ENCODE results near the gene RASGRF2.
"Not testable (repeated sequence)": the region's sequence is repeated elsewhere in the genome, so short reads cannot be mapped to it uniquely, and the experiment has no call there.

The RASGRF2 gene

DNA sequence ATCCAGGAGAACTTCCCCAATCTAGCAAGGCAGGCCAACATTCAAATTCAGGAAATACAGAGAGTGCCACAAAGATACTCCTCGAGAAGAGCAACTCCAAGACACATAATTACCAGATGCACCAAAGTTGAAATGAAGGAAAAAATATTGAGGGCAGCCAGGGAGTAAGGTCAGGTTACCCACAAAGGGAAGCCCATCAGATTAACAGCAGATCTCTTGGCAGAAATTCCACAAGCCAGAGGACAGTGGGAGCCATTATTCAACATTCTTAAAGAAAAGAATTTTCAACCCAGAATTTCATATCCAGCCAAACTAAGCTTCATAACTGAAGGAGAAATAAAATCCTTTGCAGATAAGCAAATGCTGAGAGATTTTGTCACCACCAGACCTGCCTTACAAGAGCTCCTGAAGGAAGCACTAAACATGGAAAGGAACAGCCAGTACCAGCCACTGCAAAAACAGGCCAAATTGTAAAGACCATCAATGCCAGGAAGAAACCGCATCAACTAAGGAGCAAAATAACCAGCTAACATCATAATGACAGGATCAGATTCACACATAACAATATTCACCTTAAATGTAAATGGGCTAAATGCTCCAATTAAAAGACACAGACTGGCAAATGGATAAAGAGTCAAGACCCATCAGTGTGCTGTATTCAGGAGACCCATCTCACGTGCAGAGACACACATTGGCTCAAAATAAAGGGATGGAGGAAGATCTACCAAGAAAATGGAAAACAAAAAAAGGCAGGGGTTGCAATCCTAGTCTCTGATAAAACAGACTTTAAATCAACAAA, 70.3 kb downstream of the RASGRF2 start:
- H3K4me3 Mint-ChIP-seq; H3K27me3 Mint-ChIP-seq; H3K9me3 Mint-ChIP-seq (ENCODE audit: low read depth): not testable (repeated sequence)
- Mint-ChIP-seq H3K36me3 (peaks cover 11% of the 10 kb centered on the region), H3K27ac (peak overlapping the region; percentile 46), H3K4me1 (ENCODE audit: low read depth) (peaks cover 34% of the 10 kb centered on the region)

- Mint-ChIP-seq H3K9me3 (ENCODE audit: low read depth) (no peaks in the 10 kb centered on the region), H3K27me3 (no peaks in the 10 kb centered on the region), H3K36me3 (peaks cover 6% of the 10 kb centered on the region), H3K27ac (no peak overlapping the region), H3K4me3 (no peak overlapping the region), H3K4me1 (ENCODE audit: low read depth) (peaks cover 10% of the 10 kb centered on the region)
Observed at GRCh38 chr5:81035522-81035921, 75.4 kb downstream of the RASGRF2 start.

GRCh38 chr5:81038495-81038894, 78.3 kb downstream of the RASGRF2 start:
- Mint-ChIP-seq H3K4me1 (ENCODE audit: low read depth) (peaks cover 23% of the 10 kb centered on the region), H3K36me3 (peaks cover 8% of the 10 kb centered on the region), H3K27ac (no peak overlapping the region), H3K27me3 (no peaks in the 10 kb centered on the region), H3K4me3 (no peak overlapping the region), H3K9me3 (ENCODE audit: low read depth) (no peaks in the 10 kb centered on the region)

GRCh38 chr5:81044868-81045267, 84.7 kb downstream of the RASGRF2 start:
- H3K27me3 Mint-ChIP-seq, result no peaks in the 10 kb centered on the region
- H3K4me3 Mint-ChIP-seq, result no peak overlapping the region
- H3K4me1 Mint-ChIP-seq (ENCODE audit: low read depth), result peaks cover 47% of the 10 kb centered on the region
- peaks cover 31% of the 10 kb centered on the region for H3K36me3 Mint-ChIP-seq
- H3K9me3 Mint-ChIP-seq (ENCODE audit: low read depth), result no peaks in the 10 kb centered on the region
- no peak overlapping the region for H3K27ac Mint-ChIP-seq

DNA sequence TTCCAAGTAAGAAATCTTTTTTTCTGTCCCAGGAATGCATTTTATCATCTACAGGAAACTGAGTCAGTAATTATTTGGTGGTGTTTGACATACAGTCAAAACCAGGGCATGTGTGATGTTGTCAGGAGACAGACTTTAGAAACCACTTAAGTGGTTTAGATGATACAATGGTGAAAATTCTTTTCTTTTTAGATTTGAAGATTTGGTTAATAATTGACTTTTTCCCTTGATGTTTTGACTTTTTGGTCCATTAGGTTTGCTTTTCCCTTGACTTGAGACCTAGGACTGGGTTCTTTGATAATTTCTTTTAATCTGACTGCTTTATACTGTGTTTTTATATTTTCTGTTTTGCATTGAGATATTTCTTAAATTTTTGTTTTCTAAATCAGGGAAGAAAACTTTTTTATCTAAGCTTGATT, 85.2 kb downstream of the RASGRF2 start:
- Mint-ChIP-seq H3K27ac (no peak overlapping the region), H3K36me3 (peaks cover 33% of the 10 kb centered on the region), H3K27me3 (no peaks in the 10 kb centered on the region)

GRCh38 chr5:81046041-81046440, 85.9 kb downstream of the RASGRF2 start:
- Mint-ChIP-seq H3K4me3 (no peak overlapping the region), H3K36me3 (peaks cover 33% of the 10 kb centered on the region), H3K27ac (no peak overlapping the region), H3K27me3 (no peaks in the 10 kb centered on the region), H3K9me3 (ENCODE audit: low read depth) (no peaks in the 10 kb centered on the region), H3K4me1 (ENCODE audit: low read depth) (peaks cover 47% of the 10 kb centered on the region)

More for the DNA sequence above, 85.2 kb downstream of the RASGRF2 start:
- no peaks in the 10 kb centered on the region for H3K9me3 Mint-ChIP-seq (ENCODE audit: low read depth)
- H3K4me1 Mint-ChIP-seq (ENCODE audit: low read depth), result peaks cover 48% of the 10 kb centered on the region
- no peak overlapping the region for H3K4me3 Mint-ChIP-seq

- Mint-ChIP-seq H3K4me3 (no peak overlapping the region), H3K27me3 (no peaks in the 10 kb centered on the region), H3K4me1 (ENCODE audit: low read depth) (peaks cover 31% of the 10 kb centered on the region), H3K36me3 (peaks cover 18% of the 10 kb centered on the region), H3K27ac (no peak overlapping the region), H3K9me3 (ENCODE audit: low read depth) (peaks cover 5% of the 10 kb centered on the region)
Observed at GRCh38 chr5:81052325-81052724, 92.2 kb downstream of the RASGRF2 start.

GRCh38 chr5:81053282-81053681, 93.1 kb downstream of the RASGRF2 start:
- H3K27ac Mint-ChIP-seq; H3K27me3 Mint-ChIP-seq; H3K9me3 Mint-ChIP-seq (ENCODE audit: low read depth); H3K4me3 Mint-ChIP-seq: not testable (repeated sequence)
- peaks cover 18% of the 10 kb centered on the region for H3K36me3 Mint-ChIP-seq
- H3K4me1 Mint-ChIP-seq (ENCODE audit: low read depth), result peaks cover 30% of the 10 kb centered on the region

GRCh38 chr5:81058121-81058520, 98.0 kb downstream of the RASGRF2 start:
- H3K36me3 Mint-ChIP-seq, result peaks cover 18% of the 10 kb centered on the region

GRCh38 chr5:81065492-81065891, 105.3 kb downstream of the RASGRF2 start:
- Mint-ChIP-seq H3K4me3 (no peak overlapping the region), H3K4me1 (ENCODE audit: low read depth) (peaks cover 31% of the 10 kb centered on the region), H3K27me3 (no peaks in the 10 kb centered on the region), H3K27ac (no peak overlapping the region), H3K36me3 (peaks cover 26% of the 10 kb centered on the region), H3K9me3 (ENCODE audit: low read depth) (no peaks in the 10 kb centered on the region)

More at GRCh38 chr5:81058121-81058520, 98.0 kb downstream of the RASGRF2 start:
- H3K27me3 Mint-ChIP-seq, result no peaks in the 10 kb centered on the region
- no peaks in the 10 kb centered on the region for H3K9me3 Mint-ChIP-seq (ENCODE audit: low read depth)
- H3K27ac Mint-ChIP-seq, result no peak overlapping the region
- no peak overlapping the region for H3K4me3 Mint-ChIP-seq
- H3K4me1 Mint-ChIP-seq (ENCODE audit: low read depth), result peaks cover 40% of the 10 kb centered on the region

DNA sequence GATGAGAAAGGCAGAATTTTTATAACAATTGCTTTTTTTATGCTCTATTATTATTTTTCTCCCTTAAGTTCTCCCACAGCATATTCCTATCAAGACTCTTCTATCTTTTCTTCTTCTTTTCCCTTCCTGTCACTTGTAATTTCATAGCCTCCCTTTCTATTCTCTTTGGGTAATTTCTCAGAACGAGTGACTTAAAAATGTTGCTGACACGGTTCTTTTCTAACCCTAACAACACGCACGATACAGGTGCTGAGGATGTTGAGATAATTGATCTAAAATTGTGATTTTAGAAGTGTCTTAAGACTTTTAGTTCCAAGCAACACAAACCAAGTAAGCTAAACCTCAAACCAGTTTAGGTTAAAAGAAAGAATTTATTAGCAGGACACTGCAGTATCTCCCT, 105.9 kb downstream of the RASGRF2 start:
- Mint-ChIP-seq H3K4me1 (ENCODE audit: low read depth) (peaks cover 26% of the 10 kb centered on the region), H3K4me3 (no peak overlapping the region), H3K27ac (no peak overlapping the region), H3K9me3 (ENCODE audit: low read depth) (no peaks in the 10 kb centered on the region), H3K36me3 (peaks cover 22% of the 10 kb centered on the region), H3K27me3 (no peaks in the 10 kb centered on the region)

DNA sequence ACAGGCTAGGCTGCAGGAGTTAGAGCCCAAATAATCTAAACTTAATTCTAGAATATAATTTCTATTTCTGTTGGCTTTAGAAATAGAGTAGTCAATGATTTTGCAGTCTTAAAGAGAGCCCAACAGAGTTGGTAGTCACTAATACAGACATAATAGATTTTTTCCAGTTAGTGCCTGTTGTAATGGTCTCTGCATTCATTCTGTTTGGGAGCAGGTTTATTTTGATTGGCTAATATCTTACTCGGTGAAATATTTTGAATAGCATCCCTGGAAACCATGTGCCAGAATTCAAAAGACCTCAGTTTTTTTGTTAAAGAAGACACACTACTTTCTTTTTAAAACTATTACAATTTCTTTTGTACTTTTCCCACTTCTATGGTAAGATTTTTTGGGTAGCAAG, 107.2 kb downstream of the RASGRF2 start:
- peaks cover 22% of the 10 kb centered on the region for H3K36me3 Mint-ChIP-seq

GRCh38 chr5:81068063-81068462, 107.9 kb downstream of the RASGRF2 start:
- H3K9me3 Mint-ChIP-seq (ENCODE audit: low read depth), result no peaks in the 10 kb centered on the region
- H3K36me3 Mint-ChIP-seq, result peaks cover 21% of the 10 kb centered on the region

More for the DNA sequence above, 107.2 kb downstream of the RASGRF2 start:
- Mint-ChIP-seq H3K4me3 (no peak overlapping the region), H3K27me3 (no peaks in the 10 kb centered on the region), H3K4me1 (ENCODE audit: low read depth) (peaks cover 21% of the 10 kb centered on the region), H3K27ac (no peak overlapping the region), H3K9me3 (ENCODE audit: low read depth) (no peaks in the 10 kb centered on the region)

DNA sequence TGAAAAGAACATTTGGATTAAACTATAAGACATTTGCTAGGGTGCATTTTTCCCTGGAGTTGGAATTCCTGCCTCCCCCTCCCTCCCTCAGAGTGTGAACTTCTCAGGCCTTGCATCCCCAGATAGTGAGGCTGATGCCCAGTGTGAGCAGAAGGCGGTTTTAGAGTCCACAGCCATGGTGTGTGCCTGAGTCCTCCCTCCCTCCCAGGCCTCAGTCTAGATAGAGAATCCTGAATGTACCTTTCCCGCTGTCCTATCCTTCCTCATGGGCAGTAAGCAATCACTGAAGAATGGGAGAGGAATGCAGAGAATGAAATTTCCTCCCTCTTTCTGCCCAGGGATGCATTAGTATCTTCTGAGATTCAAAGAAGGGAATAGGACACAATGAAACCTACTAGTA, 108.5 kb downstream of the RASGRF2 start:
- Mint-ChIP-seq H3K27me3 (no peaks in the 10 kb centered on the region), H3K9me3 (ENCODE audit: low read depth) (no peaks in the 10 kb centered on the region), H3K4me3 (no peak overlapping the region), H3K36me3 (peaks cover 24% of the 10 kb centered on the region), H3K4me1 (ENCODE audit: low read depth) (peaks cover 16% of the 10 kb centered on the region), H3K27ac (no peak overlapping the region)

More at GRCh38 chr5:81068063-81068462, 107.9 kb downstream of the RASGRF2 start:
- no peak overlapping the region for H3K27ac Mint-ChIP-seq
- H3K4me3 Mint-ChIP-seq, result no peak overlapping the region
- no peaks in the 10 kb centered on the region for H3K27me3 Mint-ChIP-seq
- peaks cover 16% of the 10 kb centered on the region for H3K4me1 Mint-ChIP-seq (ENCODE audit: low read depth)

DNA sequence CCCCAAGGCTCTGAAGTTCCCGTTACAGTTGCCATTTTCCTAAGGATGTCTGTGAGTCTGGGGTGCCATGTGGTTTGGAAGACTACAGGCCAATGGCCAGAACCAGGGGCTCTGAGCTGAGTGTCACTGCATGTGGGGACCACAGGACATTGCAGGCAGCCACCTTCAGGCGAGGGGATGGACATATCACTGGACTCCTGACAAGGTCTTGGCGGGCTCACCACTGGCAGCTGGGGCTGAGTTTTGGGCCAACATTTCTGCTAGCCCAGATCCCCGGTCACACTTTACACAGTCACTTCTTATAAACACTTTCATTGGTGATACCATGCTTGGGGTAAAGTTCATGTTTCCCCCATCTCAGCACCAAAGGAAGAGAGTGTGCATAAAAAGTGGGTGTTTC, 109.8 kb downstream of the RASGRF2 start:
- Mint-ChIP-seq H3K27ac (no peak overlapping the region), H3K9me3 (ENCODE audit: low read depth) (no peaks in the 10 kb centered on the region), H3K36me3 (peaks cover 24% of the 10 kb centered on the region)

More for the DNA sequence above, 109.8 kb downstream of the RASGRF2 start:
- Mint-ChIP-seq H3K27me3 (no peaks in the 10 kb centered on the region), H3K4me1 (ENCODE audit: low read depth) (peaks cover 9% of the 10 kb centered on the region), H3K4me3 (no peak overlapping the region)
